Stimulated activated memory B cell treated with anti-CD40 and anti-IgM and Interleukin-4, amounts not matched to agents 10 μg/mL and 1 μg/mL and 100 μg/mL, for 72 hours (primary cell): Measurements from ENCODE around the gene GCNT3.
"Not testable (repeated sequence)": the region's sequence is repeated elsewhere in the genome, so short reads cannot be mapped to it uniquely, and the experiment has no call there.

ENCODE experiments used
- ATAC-seq: fragments of 150-1000 bp; cut with Tn5 transposase; 2 replicates; pipeline ENCODE4 v1.10.0; 2021
- H3K27ac Mint-ChIP-seq: one replicate; pipeline ENCODE4 v1.8.0; 2022; ENCODE audit warnings: mild to moderate bottlenecking, mixed read lengths
- H3K27me3 Mint-ChIP-seq: one replicate; pipeline ENCODE4 v1.8.0; 2022; ENCODE audit warnings: mixed read lengths
- H3K36me3 Mint-ChIP-seq: one replicate; pipeline ENCODE4 v1.8.0; 2022; ENCODE audit warnings: mixed read lengths
- H3K4me1 Mint-ChIP-seq: one replicate; pipeline ENCODE4 v1.8.0; 2022; ENCODE audit warnings: mixed read lengths
- H3K4me3 Mint-ChIP-seq: one replicate; pipeline ENCODE4 v1.8.0; 2022; ENCODE audit warnings: mild to moderate bottlenecking, moderate library complexity, mixed read lengths
- H3K9me3 Mint-ChIP-seq: one replicate; pipeline ENCODE4 v1.8.0; 2022; ENCODE audit warnings: mixed read lengths

The GCNT3 gene

DNA sequence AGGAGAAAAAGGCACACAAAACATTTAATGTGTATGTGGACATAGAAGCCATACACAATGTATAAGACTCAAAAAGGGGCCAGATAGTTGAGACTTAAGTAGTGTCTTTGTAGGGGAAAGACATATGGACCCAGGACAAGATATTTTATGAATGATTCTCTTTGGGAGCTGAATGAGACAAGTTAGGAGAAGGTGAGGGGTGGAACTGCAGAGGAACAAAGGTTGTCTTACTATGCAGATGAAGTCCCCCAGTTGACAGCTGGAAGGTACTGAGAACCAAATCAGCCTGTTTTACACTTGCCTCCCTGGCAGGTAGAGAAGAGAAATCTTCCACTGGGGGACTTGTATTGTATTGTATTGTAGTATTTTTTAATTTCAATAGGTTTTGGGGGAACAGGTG lies 14.9 kb upstream of the GCNT3 start:
- ATAC-seq, result no peak

DNA sequence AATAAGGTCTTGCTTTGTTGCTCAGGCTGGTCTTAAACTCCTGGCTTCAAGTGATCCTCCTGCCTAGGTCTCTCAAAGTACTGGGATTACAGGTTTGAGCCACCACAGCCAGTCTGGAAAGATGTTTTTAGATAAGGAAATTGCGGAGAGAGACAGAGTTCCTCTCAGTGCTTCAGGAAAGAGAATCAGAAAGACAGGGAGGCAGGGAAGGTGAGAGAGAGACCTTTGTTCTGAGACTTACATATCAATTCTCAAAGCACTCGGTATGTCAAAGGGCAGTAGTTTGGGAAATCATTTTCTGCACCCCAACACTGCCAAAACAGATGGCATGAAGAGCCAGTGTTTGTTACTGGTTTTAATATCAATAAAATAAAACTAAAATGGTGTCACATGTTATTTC lies 13.1 kb upstream of the GCNT3 start:
- H3K4me1 Mint-ChIP-seq, result no peaks in the 10 kb centered on the region
- H3K4me3 Mint-ChIP-seq, result no peak overlapping the region
- H3K27ac Mint-ChIP-seq, result no peak overlapping the region
- ATAC-seq, result no peak
- no peaks in the 10 kb centered on the region for H3K36me3 Mint-ChIP-seq
- H3K9me3 Mint-ChIP-seq, result peaks cover 3% of the 10 kb centered on the region
- peaks cover 11% of the 10 kb centered on the region for H3K27me3 Mint-ChIP-seq

More for the DNA sequence above, 14.9 kb upstream of the GCNT3 start:
- no peak overlapping the region for H3K27ac Mint-ChIP-seq
- H3K4me1 Mint-ChIP-seq, result no peaks in the 10 kb centered on the region
- peaks cover 14% of the 10 kb centered on the region for H3K27me3 Mint-ChIP-seq
- H3K36me3 Mint-ChIP-seq, result no peaks in the 10 kb centered on the region
- H3K9me3 Mint-ChIP-seq, result peaks cover 3% of the 10 kb centered on the region
- H3K4me3 Mint-ChIP-seq, result no peak overlapping the region

DNA sequence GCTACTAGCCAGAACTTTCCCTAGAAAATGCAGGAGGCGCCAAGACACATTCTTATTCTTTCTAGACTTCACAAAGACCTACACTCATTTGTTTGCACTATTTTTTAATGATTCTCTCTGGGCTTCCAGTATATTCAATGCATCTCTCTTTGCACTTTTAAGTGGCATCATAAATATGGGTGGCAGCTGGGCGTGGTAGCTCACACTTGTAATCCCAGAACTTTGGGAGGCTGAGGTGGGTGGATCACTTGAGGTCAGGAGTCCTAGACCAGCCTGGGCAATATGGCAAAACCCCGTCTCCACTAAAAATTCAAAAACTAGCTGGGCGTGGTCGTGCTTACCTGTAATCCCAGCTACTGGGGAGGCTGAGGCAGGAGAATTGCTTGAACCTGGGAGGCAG lies 5.6 kb upstream of the GCNT3 start:
- H3K9me3 Mint-ChIP-seq, result peaks cover 10% of the 10 kb centered on the region
- no peak for ATAC-seq
- H3K27me3 Mint-ChIP-seq, result peaks cover 11% of the 10 kb centered on the region
- H3K4me1 Mint-ChIP-seq, result peaks cover 2% of the 10 kb centered on the region
- no peak overlapping the region for H3K4me3 Mint-ChIP-seq
- H3K27ac Mint-ChIP-seq, result no peak overlapping the region
- H3K36me3 Mint-ChIP-seq, result peaks cover under 1% of the 10 kb centered on the region

DNA sequence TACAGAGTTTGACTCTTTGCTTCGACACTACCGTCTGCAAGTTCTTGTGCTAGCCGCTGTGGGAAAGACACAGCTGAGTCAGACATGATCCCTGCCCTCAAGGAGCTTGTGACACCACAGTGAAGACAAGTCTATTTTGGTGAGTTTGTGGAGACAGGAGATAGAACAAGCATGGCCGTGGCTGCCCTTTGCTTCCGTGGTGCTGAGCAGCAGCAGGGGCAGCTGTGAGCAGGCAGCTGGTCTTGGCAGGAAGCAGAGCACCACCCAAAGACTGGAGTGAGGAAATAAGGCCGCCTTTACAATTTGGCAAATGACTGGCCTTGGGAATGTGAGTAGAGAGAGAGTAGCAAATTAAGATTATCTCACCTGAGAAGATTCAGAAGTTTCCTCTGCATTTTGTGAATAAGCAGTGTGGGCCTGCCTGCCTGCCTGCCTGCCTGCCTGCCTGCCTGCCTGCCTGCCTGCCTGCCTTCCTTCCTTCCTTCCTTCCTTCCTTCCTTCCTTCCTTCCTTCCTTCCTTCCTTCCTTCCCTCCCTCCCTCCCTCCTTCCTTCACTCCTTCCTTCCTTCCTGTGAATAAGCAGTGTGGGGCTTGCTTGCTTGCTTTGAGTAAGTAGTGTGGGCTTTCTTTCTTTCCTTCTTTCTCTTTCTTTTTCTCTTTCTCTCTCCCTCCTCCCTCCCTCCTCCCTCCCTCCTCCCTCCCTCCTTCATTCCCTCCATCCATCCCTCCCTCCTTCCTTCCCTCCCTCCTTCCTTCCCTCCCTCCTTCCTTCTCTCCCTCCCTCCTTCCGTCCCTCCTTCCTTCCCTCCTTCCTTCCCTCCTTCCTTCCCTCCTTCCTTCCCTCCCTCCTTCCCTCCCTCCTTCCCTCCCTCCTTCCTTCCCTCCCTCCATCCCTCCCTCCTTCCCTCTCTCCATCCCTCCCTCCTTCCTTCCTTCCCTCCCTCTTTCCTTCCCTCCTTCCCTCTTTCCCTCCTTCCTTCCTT lies 1.6 kb upstream of the GCNT3 start:
- H3K27ac Mint-ChIP-seq, result no peak overlapping the region

DNA sequence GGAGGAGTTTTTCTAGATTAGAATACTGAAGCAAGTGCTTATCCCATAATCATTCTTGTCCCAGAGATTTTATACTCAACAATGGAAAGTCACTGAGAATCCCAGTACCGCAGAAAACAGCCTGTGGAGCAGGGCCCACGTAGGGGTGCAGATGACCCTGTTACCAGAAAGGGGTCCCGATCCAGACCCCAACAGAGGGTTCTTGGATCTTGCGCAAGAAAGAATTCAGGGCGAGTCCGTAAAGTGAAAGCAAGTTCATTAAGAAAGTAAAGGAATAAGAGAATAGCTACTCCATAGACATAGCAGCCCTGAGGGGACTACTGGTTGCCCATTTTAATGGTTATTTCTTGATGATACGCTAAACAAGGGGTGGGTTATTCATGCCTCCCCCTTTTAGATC lies 2.6 kb downstream of the GCNT3 start:
- H3K27ac Mint-ChIP-seq, result no peak overlapping the region
- peaks cover 6% of the 10 kb centered on the region for H3K36me3 Mint-ChIP-seq
- peaks cover 19% of the 10 kb centered on the region for H3K4me1 Mint-ChIP-seq
- peaks cover 4% of the 10 kb centered on the region for H3K9me3 Mint-ChIP-seq
- H3K27me3 Mint-ChIP-seq, result peaks cover 14% of the 10 kb centered on the region
- H3K4me3 Mint-ChIP-seq, result no peak overlapping the region
- no peak for ATAC-seq

More for the DNA sequence above, 1.6 kb upstream of the GCNT3 start:
- H3K4me3 Mint-ChIP-seq, result no peak overlapping the region
- H3K36me3 Mint-ChIP-seq, result peaks cover 6% of the 10 kb centered on the region
- H3K9me3 Mint-ChIP-seq, result peaks cover 4% of the 10 kb centered on the region
- ATAC-seq, result no peak
- H3K27me3 Mint-ChIP-seq, result peaks cover 18% of the 10 kb centered on the region
- H3K4me1 Mint-ChIP-seq, result peaks cover 10% of the 10 kb centered on the region

DNA sequence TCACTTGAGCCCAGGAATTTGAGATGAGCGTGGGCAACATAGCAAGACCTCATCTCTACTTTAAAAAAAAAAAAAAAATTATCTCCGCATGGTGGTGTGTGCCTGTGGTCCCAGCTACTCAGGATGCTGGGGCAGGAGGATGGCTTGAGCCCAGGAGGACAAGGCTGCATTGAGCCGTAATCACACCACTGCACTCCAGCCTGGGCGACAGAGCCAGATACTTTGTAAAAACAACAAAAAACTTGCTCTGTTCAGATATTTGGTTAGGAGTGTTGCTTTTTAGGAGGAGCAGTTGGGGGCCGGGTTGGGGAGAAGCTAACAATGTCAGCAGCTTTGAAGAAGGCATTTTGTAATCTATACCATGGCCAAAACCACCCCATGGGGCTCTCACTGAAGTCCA lies 4.1 kb downstream of the GCNT3 start:
- H3K36me3 Mint-ChIP-seq, result peaks cover 6% of the 10 kb centered on the region
- ATAC-seq, result no peak
- peaks cover 4% of the 10 kb centered on the region for H3K9me3 Mint-ChIP-seq
- H3K27ac Mint-ChIP-seq, result peak overlapping the region; percentile 80
- peak overlapping the region; percentile 56 for H3K4me3 Mint-ChIP-seq
- H3K4me1 Mint-ChIP-seq, result peaks cover 19% of the 10 kb centered on the region
- H3K27me3 Mint-ChIP-seq, result peaks cover 17% of the 10 kb centered on the region

DNA sequence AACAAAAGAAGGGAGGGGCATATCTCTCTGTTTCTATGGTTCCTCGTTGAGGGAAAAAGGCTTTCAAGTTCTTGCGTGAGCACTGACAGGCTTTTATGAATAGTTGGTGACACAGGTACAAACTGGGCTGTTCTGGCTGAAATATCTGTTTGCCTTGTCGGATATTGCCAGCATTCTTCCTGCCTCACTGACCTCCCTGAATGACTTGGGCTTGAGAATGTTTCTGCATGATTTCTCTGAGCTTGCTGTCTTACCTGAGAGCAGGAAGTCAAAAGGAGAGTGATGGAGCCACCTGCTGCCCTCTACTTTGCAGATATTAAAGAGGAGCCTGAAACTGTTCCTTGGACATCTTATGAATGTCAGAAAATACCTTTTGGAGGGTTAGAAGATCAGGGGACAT lies 4.8 kb downstream of the GCNT3 start:
- Mint-ChIP-seq H3K27ac (no peak overlapping the region), H3K36me3 (peaks cover under 1% of the 10 kb centered on the region), H3K4me1 (peaks cover 14% of the 10 kb centered on the region), H3K9me3 (no peaks in the 10 kb centered on the region), H3K4me3 (no peak overlapping the region), H3K27me3 (peaks cover 11% of the 10 kb centered on the region)
- ATAC-seq, result no peak

DNA sequence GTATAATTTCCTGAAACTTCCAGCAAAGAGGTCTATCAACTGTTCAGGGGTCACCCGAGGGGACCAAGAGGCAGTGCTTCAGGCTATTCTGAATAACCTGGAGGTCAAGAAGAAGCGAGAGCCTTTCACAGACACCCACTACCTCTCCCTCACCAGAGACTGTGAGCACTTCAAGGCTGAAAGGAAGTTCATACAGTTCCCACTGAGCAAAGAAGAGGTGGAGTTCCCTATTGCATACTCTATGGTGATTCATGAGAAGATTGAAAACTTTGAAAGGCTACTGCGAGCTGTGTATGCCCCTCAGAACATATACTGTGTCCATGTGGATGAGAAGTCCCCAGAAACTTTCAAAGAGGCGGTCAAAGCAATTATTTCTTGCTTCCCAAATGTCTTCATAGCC lies 6.8 kb downstream of the GCNT3 start:
- H3K4me1 Mint-ChIP-seq, result peaks cover 12% of the 10 kb centered on the region

DNA sequence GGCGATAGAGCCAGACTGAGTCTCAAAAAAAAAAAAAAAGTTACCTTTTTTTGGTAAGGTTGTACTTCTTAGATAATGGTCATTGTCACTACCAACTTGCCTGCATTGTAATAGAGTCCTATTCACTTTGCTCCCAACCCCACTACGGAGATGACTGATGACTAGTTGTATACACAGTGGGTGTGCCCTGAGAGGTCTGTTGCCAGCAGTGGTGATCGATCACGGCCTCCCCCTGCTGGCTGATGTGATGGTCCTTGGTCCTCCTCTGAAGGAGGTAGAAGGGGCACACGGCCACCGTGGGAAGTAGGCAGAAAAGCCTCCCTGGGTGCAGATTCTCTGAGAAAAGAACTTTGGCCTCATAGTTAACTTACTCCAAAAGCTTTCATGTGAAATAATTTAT lies 10.7 kb downstream of the GCNT3 start:
- Mint-ChIP-seq H3K4me3 (no peak overlapping the region), H3K4me1 (no peaks in the 10 kb centered on the region), H3K9me3 (no peaks in the 10 kb centered on the region), H3K27me3 (peaks cover 9% of the 10 kb centered on the region), H3K27ac (no peak overlapping the region), H3K36me3 (no peaks in the 10 kb centered on the region)
- peak; percentile 88 for ATAC-seq

More for the DNA sequence above, 6.8 kb downstream of the GCNT3 start:
- ATAC-seq, result no peak
- Mint-ChIP-seq H3K27me3 (peaks cover 9% of the 10 kb centered on the region), H3K4me3 (no peak overlapping the region), H3K9me3 (no peaks in the 10 kb centered on the region), H3K36me3 (no peaks in the 10 kb centered on the region), H3K27ac (no peak overlapping the region)

DNA sequence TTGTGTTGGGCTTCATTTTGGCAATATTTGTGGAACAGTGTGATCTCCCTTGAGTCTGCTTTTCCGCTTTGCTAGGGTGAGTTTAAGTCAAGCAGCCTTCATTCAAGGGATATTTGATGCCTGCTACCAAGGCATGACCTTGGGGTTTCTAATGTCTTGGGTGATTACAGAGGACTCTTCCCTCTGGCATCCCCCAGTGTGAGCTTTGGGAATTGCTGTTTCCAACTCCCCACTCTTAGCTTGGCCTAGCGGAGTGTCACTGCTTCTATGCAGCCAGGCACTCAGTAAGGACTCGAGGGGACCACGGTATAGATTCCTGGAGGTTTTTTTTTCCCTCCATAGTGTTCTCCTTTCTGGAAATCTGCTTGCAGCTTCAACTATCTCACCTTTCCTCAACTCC lies 21.1 kb downstream of the GCNT3 start:
- Mint-ChIP-seq H3K4me1 (no peaks in the 10 kb centered on the region), H3K27me3 (no peaks in the 10 kb centered on the region), H3K9me3 (no peaks in the 10 kb centered on the region), H3K4me3 (no peak overlapping the region), H3K36me3 (peaks cover 18% of the 10 kb centered on the region), H3K27ac (no peak overlapping the region)
- ATAC-seq, result no peak

DNA sequence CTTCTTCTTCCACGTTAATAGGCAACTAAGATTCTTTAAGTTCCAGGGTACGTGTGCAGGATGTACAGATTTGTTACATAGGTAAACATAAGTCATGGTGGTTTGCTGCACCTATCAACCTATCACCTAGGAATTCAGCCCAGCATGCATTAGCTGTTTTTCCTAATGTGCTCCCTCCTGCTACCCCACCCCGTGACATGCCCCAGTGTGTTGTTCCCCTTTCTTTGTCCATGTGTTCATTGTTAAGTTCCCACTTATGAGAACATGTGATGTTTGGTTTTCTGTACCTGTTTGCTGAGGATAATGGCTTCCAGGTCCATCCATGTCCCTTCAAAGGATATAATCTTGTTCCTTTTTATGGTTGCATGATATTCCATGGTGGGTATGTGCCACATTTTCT lies 24.6 kb downstream of the GCNT3 start:
- peaks cover 32% of the 10 kb centered on the region for H3K36me3 Mint-ChIP-seq
- no peaks in the 10 kb centered on the region for H3K9me3 Mint-ChIP-seq
- no peaks in the 10 kb centered on the region for H3K4me1 Mint-ChIP-seq
- H3K27ac Mint-ChIP-seq, result no peak overlapping the region
- H3K4me3 Mint-ChIP-seq, result no peak overlapping the region
- no peak for ATAC-seq
- no peaks in the 10 kb centered on the region for H3K27me3 Mint-ChIP-seq

DNA sequence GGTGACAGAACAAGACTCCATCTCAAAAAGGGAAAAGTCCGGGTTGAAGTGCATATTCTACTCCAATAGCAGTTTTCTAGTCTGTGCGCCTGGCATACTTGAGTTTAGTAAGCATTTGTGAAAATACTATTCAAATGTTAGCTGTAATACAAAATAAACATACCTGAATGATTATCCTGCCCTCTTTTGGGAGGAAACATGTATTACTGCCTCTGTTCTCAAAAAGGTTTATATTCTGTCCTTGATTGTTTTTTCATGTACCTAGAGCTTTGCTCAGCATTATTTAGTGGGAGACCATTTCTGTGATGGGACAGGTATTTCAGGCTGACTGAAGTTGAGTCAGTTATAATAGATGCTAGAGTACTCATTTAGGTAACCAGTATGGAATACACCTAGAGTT lies 25.9 kb downstream of the GCNT3 start:
- not testable (repeated sequence) for H3K9me3 Mint-ChIP-seq, H3K27ac Mint-ChIP-seq, H3K27me3 Mint-ChIP-seq, H3K4me1 Mint-ChIP-seq, H3K4me3 Mint-ChIP-seq, ATAC-seq
- H3K36me3 Mint-ChIP-seq, result peaks cover 32% of the 10 kb centered on the region

DNA sequence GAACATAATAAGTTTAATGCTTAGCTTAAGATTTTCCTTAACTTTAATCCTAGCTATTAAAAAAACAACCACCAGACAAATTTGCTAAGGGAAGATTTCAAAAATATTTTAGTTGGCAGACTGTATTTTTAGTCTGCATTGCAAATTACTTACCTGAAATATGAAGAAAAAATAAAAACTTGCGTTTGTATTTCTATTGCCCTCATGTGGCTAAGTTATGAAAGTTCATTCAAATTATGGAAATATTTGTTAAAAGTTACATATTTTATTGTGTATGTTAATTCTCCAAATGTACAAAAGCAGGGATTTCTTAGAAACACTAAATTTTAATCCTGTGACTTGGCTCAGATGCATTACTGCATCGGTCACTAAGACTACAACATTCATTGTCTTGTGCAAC lies 30.8 kb downstream of the GCNT3 start:
- H3K4me1 Mint-ChIP-seq, result no peaks in the 10 kb centered on the region
- H3K9me3 Mint-ChIP-seq, result no peaks in the 10 kb centered on the region
- H3K27ac Mint-ChIP-seq, result no peak overlapping the region
- no peaks in the 10 kb centered on the region for H3K27me3 Mint-ChIP-seq
- no peak for ATAC-seq
- no peak overlapping the region for H3K4me3 Mint-ChIP-seq
- peaks cover 32% of the 10 kb centered on the region for H3K36me3 Mint-ChIP-seq

DNA sequence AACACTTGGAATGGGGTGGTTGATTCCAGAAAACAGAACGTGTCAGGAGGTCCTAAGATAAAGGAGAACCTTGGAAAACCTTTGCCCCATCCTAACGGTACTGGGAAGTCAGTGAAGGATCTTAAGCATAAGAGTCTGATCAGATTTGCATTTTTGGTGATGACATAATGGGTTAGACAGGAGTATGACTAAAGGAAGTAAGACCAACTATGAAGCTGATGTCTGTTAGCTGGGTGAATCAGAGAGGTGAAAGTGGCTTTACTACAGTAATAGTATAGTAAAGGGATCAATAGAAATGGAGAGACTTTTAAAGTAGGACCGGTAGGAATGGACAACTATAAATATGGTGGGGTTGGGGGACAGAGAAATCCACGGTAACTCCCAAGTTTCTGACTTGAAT lies 33.2 kb downstream of the GCNT3 start:
- no peak for ATAC-seq
- Mint-ChIP-seq H3K36me3 (peaks cover 20% of the 10 kb centered on the region), H3K27ac (no peak overlapping the region)

DNA sequence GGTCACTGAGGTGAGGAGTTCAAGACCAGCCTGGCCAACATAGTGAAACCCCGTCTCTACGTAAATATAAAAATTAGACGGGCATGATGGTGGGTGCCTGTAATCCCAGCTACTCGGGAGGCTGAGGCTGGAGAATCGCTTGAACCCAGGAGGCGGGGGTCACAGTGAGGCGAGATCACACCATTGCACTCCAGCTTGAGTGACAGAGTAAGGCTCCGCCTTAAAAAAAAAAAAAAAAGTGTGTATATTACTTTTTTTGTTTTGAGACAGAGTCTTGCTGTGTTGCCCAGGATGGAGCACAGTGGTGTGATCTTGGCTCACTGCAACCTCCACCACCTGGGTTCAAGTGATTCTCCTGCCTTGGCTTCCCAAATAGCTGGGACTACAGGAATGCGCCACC lies 34.2 kb downstream of the GCNT3 start:
- not testable (repeated sequence) for ATAC-seq, H3K4me3 Mint-ChIP-seq, H3K27ac Mint-ChIP-seq, H3K9me3 Mint-ChIP-seq, H3K4me1 Mint-ChIP-seq, H3K27me3 Mint-ChIP-seq
- H3K36me3 Mint-ChIP-seq, result peaks cover 25% of the 10 kb centered on the region

More for the DNA sequence above, 33.2 kb downstream of the GCNT3 start:
- H3K4me3 Mint-ChIP-seq, result no peak overlapping the region
- H3K27me3 Mint-ChIP-seq, result no peaks in the 10 kb centered on the region
- H3K9me3 Mint-ChIP-seq, result no peaks in the 10 kb centered on the region
- no peaks in the 10 kb centered on the region for H3K4me1 Mint-ChIP-seq

DNA sequence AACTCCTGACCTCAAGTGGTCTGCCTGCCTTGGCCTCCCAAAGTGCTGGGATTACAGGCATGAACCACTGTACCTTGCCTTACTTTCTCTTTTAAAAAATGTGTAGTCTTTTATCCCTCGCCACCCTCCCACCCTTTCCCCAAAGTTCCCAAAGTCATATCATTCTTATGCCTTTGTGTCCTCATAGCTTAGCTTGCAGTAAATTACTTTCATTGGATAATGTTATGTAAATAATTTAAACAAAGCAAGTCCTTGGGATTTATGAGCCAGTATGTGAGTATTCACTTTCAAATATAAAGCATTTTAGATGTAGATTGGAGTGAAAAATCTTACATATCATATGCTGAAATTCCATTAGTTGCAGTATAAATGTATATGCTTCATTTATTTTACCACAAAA lies 34.7 kb downstream of the GCNT3 start:
- H3K9me3 Mint-ChIP-seq, result no peaks in the 10 kb centered on the region
- ATAC-seq, result no peak
- no peaks in the 10 kb centered on the region for H3K4me1 Mint-ChIP-seq
- no peaks in the 10 kb centered on the region for H3K27me3 Mint-ChIP-seq
- H3K36me3 Mint-ChIP-seq, result peaks cover 25% of the 10 kb centered on the region
- no peak overlapping the region for H3K4me3 Mint-ChIP-seq
- H3K27ac Mint-ChIP-seq, result no peak overlapping the region
